Measurements from ENCODE around the gene SPP1.
"Not testable (repeated sequence)": the region's sequence is repeated elsewhere in the genome, so short reads cannot be mapped to it uniquely, and the experiment has no call there.

SPP1 gene

DNA sequence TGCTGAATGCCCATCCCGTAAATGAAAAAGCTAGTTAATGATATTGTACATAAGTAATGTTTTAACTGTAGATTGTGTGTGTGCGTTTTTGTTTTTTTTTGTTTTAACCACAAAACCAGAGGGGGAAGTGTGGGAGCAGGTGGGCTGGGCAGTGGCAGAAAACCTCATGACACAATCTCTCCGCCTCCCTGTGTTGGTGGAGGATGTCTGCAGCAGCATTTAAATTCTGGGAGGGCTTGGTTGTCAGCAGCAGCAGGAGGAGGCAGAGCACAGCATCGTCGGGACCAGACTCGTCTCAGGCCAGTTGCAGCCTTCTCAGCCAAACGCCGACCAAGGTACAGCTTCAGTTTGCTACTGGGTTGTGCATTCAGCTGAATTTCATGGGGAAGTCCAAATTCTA lies at the start of gene SPP1:
TSS of gene SPP1 (plus strand) at position 249 of the 400 bp plus-strand sequence. CDS start 1,182 bp downstream, outside the sequence.
- DNase-seq = peak; percentile 78

GRCh38 chr4:87926554-87927098 lies 48.9 kb upstream of the SPP1 start:
- no peak for DNase-seq

- DNase-seq = no peak
These were observed 44.9 kb upstream of the SPP1 start for GRCh38 chr4:87930629-87931028.

DNA sequence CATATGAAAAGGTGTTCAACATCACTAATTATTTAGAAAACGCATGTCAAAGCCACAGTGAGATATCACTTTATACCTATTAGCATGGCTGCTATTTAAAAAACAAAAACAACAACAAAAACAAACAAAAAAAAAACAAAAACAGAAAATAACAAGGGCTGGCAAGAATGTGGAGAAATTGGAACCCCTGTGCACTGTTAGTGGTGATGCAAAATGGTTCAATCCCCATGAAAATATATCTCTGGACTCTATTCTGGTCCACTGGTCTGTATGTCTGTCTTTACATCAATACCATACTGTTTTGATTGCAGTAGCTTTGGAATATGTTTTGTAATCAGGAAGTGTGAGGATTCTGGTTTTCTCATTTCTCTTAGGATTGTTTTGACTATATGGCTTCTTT lies 43.6 kb upstream of the SPP1 start:
- DNase-seq = no peak

- no peak for DNase-seq
These were observed 42.8 kb upstream of the SPP1 start for GRCh38 chr4:87932718-87933141.

DNA sequence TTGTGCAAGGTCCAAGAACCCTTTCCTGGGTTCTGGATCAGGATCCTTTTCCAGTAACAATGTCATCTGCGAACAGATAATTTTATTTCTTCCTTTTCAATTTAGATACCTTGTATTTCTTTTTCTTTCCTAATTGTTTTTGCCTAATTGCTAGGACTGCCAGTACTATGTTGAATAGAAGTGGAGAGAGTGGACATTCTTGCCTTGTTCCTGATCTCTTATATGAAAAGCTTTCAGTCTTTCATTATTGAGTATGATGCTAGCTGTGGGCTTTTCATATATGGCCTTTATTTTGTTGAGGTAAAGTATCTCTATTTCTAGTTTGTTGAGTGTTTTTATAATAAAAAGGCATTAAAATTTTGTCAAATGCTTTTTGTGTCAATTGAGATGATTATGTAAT lies 42.2 kb upstream of the SPP1 start:
- no peak for DNase-seq

- DNase-seq = no peak
These were observed 41.3 kb upstream of the SPP1 start for GRCh38 chr4:87934157-87934704.

DNA sequence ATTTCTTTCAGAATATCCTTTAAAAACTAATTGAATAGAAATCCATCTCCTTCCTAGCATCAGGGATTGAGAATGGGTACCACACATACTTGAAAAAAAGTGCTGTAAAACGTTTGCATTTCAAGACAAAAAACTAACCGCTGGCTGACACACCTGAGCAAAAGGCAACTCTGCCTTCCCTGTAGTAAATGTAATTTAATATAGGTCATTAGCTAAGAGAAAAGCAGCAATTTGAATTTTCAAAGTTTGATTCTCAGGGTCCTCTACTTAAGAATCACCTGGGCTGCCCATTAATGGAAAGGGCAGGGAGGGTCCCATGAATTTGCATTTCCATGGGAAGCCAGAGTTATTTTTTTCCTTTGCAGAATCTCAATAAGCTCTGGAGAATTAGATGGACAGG lies 40.5 kb upstream of the SPP1 start:
- no peak for DNase-seq

- not testable (repeated sequence) for DNase-seq
These were observed 39.6 kb upstream of the SPP1 start for GRCh38 chr4:87935954-87936353.

GRCh38 chr4:87937523-87937922 lies 38.0 kb upstream of the SPP1 start:
- no peak for DNase-seq

DNA sequence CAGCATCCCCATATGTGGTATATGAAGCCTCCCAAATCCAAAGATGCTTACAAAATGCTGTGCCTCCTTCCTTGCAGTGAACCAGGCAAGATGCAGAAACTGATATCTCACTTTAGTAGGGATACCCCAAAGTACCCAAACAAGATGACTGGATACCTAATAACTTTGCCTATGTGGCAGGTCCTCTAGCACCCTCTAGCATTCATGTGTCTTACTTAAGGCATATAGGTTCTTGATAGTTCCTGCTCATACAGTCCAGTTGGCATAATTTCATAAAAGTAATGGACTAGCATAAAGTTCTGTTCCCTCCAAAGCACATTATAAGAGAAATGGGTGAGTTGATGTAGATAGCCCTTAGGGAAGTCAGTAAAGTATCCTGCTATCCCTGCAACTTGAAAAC lies 36.8 kb upstream of the SPP1 start:
- peak; percentile 11 for DNase-seq

DNA sequence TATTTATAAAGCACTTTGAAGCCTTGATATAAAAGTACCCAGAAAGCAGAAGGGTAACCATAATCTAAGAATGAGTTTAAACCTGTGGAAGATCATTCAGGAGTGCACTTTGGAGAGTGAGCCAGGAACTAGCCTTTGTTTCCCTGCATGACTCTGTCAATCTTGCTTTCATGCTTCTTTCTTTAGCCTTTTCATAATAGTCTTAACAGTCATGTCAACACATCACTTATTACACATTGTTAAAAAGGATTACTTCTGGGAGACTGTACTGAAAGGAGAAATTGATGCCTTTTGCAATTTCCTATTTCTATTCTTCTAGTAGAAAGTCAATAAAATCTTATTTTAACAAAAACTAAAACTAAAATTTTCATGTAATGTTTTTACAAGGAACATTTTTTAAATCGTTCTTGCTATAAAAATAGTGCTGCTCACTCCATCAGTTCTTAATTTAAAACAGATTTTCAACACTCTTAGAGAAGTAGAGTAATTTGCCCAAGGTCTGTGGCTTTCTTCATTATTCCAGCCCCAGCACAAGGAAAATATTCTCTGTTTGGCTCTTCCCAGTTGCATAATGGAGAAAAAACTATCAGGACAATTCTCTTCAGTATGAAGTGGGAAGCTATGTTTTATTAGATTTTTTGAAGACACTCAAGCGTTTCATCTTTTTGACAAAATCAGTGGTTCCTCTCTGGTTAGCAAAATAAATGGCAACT lies 35.4 kb upstream of the SPP1 start:
- peak; percentile 42 for DNase-seq

DNA sequence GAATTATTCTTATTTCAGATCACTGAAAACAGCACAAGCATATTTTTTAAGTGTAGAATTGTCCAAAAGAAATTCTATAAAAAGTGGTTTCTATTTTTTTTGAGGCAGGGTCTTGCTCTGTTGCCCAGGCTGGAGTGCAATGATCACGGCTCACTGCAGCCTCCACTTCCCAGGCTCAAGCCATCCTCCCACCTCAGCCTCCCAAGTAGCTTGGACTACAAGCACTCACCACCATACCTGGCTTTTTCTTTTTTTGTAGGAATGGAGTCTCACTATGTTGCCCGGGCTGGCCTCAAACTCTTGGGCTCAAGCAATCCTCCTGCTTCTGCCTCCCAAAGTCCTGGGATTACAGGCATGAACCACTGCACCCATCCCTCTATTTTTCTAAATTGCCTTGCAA lies 34.7 kb upstream of the SPP1 start:
- DNase-seq = not testable (repeated sequence)

- DNase-seq = no peak
These were observed 33.7 kb upstream of the SPP1 start for GRCh38 chr4:87941537-87942392.

DNA sequence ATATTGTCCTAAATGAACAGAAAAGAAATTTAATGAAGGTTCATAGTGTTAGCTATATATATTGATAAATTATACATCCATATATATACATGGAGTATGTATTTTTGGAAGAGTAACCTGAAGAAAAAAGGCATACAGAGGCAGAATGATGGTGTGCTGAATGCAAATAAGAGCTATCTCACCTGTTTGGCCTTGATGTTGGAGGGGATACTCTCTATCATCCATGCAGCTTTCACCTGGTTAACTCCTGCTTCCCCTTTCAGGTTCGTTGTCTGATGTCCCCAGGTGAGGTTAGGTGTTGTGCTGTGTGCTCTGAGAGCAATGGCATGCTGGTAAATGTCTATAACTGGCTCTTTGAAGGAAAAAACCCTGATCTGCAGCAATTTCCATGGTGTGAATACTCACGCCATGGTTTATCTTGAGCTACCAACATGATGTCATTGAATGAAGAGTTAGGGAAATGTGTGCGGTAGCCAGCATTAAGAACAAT lies 31.8 kb upstream of the SPP1 start:
- no peak for DNase-seq

- no peak for DNase-seq
These were observed 30.5 kb upstream of the SPP1 start for GRCh38 chr4:87944967-87945366.

- DNase-seq = no peak
These were observed 28.7 kb upstream of the SPP1 start for GRCh38 chr4:87946766-87947165.

GRCh38 chr4:87947381-87948160 lies 27.9 kb upstream of the SPP1 start:
- no peak for DNase-seq

- peak; percentile 19 for DNase-seq
These were observed 25.6 kb upstream of the SPP1 start for GRCh38 chr4:87949961-87950360.

- DNase-seq = no peak
These were observed 25.0 kb upstream of the SPP1 start for GRCh38 chr4:87950493-87950892.

GRCh38 chr4:87950936-87951511 lies 24.5 kb upstream of the SPP1 start:
- DNase-seq = no peak

DNA sequence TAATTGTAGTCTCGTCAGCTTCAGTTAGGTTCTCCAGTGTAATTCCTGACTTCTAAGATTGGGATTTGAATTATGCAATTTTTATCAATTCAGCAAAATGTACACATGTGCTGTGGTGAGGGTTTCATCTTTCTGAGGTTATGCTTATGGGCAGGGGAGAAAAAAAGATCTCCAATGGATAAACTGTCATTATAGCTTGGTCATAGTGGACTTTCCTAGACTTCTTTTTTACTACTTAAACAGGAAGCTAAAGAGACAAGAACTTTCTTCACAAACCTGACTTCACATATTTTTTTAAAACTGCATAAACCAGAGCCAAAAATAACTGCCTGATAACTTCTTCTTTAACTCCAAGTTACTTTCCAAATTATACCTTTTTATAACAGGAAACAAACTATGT lies 21.7 kb upstream of the SPP1 start:
- peak; percentile 43 for DNase-seq

Measured in inflammatory macrophage treated with lipopolysaccharide for 4 hours (primary cell).